Measurements from ENCODE around the gene UFSP2.

UFSP2 gene

GRCh38 chr4:185426960-185427688, 1.4 kb upstream of the UFSP2 start:
- DNase-seq (ENCODE audit: low read depth) = no peak

- no peak for DNase-seq (ENCODE audit: low read depth)
Observed at GRCh38 chr4:185424905-185425646, 688 bp downstream of the UFSP2 start.

GRCh38 chr4:185421366-185422124, 4.2 kb downstream of the UFSP2 start:
- no peak for DNase-seq (ENCODE audit: low read depth)

- no peak for DNase-seq (ENCODE audit: low read depth)
Observed at GRCh38 chr4:185416955-185417354, 8.8 kb downstream of the UFSP2 start.

- no peak for DNase-seq (ENCODE audit: low read depth)
Observed at GRCh38 chr4:185412412-185412811, 13.4 kb downstream of the UFSP2 start.

GRCh38 chr4:185411849-185412248, 13.9 kb downstream of the UFSP2 start:
- DNase-seq (ENCODE audit: low read depth) = no peak

GRCh38 chr4:185408432-185408831, 17.3 kb downstream of the UFSP2 start:
- no peak for DNase-seq (ENCODE audit: low read depth)

GRCh38 chr4:185405296-185405999, 20.3 kb downstream of the UFSP2 start:
- DNase-seq (ENCODE audit: low read depth) = no peak

- DNase-seq (ENCODE audit: low read depth) = no peak
Observed at GRCh38 chr4:185404031-185404430, 21.7 kb downstream of the UFSP2 start.

GRCh38 chr4:185399466-185399865, 26.3 kb downstream of the UFSP2 start:
- no peak for DNase-seq (ENCODE audit: low read depth)

GRCh38 chr4:185398618-185399017, 27.1 kb downstream of the UFSP2 start:
- no peak for DNase-seq (ENCODE audit: low read depth)

- DNase-seq (ENCODE audit: low read depth) = no peak
Observed at GRCh38 chr4:185396724-185397385, 28.9 kb downstream of the UFSP2 start, which contains the start of gene ANKRD37. Gene ANKRD37, plus strand, starts transcription at chr4:185396841. Its CDS starts 83 bp downstream, at chr4:185396924.

- peak; percentile 90 for DNase-seq (ENCODE audit: low read depth)
Observed at GRCh38 chr4:185395956-185396723, 29.6 kb downstream of the UFSP2 start.

GRCh38 chr4:185395238-185395955, 30.4 kb downstream of the UFSP2 start, which contains the start of gene LRP2BP:
Gene LRP2BP, minus strand, starts transcription at chr4:185395924. Its CDS starts 17,738 bp downstream, at chr4:185378186.
- no peak for DNase-seq (ENCODE audit: low read depth)

GRCh38 chr4:185394568-185395237, 31.1 kb downstream of the UFSP2 start:
- DNase-seq (ENCODE audit: low read depth) = no peak

- no peak for DNase-seq (ENCODE audit: low read depth)
Observed at GRCh38 chr4:185392156-185392555, 33.6 kb downstream of the UFSP2 start.

- no peak for DNase-seq (ENCODE audit: low read depth)
Observed at GRCh38 chr4:185390941-185391340, 34.8 kb downstream of the UFSP2 start.

- DNase-seq (ENCODE audit: low read depth) = no peak
Observed at GRCh38 chr4:185387957-185388356, 37.8 kb downstream of the UFSP2 start.

GRCh38 chr4:185384930-185385331, 40.8 kb downstream of the UFSP2 start:
- no peak for DNase-seq (ENCODE audit: low read depth)
